Bronchial epithelial cell (primary cell): ENCODE data around the gene CALR. TPM values are rescaled to one million over a fixed set of nuclear protein-coding genes. Genes with fewer than 3 reads are reported as not detected.

Experiments
- DNase-seq: peaks from one replicate; pipeline ENCODE4 v3.0.0-alpha.2; 2010; ENCODE audit warnings: low read depth
- FAIRE-seq: peaks from 2 replicates; lab custom pipeline; 2011; peaks lifted over from hg19 to GRCh38; lab: Jason Lieb, UNC
- H3K27me3 ChIP-seq: 2 replicates; pipeline ENCODE4 v1.5.1; 2011; ENCODE audit warnings: low read length; ENCODE audit not compliant: control insufficient read depth, insufficient read depth
- H3K36me3 ChIP-seq: 2 replicates; pipeline ENCODE4 v1.5.1; 2011; ENCODE audit warnings: low read length; ENCODE audit not compliant: control insufficient read depth, insufficient read depth
- H3K4me3 ChIP-seq: 2 replicates; pipeline ENCODE4 v1.5.1; 2011; ENCODE audit warnings: mild to moderate bottlenecking, low read depth, low read length, control low read depth
- CTCF ChIP-seq: IDR thresholded peaks from 2 replicates; pipeline ENCODE4 v1.5.1; 2011; ENCODE audit warnings: mild to moderate bottlenecking, moderate library complexity, low read length, control low read depth, inconsistent platforms; ENCODE audit not compliant: insufficient read depth, severe bottlenecking
- total RNA-seq: library from RNA; depleted of rRNA; stranded (reverse); fragments of >200 nt; gene quantifications from 2 replicates; pipeline ENCODE4 v1.2.1, GENCODE V29; 2014

The CALR gene
- total RNA-seq, 1 donor from 2014 or later = 1,570 TPM

DNA sequence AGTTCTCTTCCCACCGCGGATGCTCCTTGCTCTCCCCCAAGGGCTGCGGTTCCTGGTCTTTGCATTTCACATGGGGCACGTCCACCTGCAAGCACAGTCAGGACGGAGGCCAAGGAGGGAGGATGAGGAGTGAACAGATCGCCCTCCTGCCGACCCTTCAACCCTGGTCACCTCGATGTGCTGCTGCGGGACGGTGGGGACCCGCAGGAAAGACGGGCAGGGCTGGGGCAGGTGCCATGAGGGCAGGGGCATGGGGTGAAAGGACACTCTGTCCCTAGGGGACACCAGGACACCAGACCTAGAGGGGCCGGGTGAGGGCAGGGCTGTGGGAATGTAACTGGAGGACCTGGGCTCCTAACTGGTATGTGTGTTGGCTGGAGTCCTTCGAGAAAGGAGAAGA is 20.2 kb upstream of the CALR start:
- no peak overlapping the region for H3K4me3 ChIP-seq
- no peaks in the 10 kb centered on the region for H3K27me3 ChIP-seq
- FAIRE-seq (no peak), DNase-seq (no peak)
- TF ChIP-seq CTCF = no peak
- peaks cover 5% of the 10 kb centered on the region for H3K36me3 ChIP-seq

GRCh38 chr19:12921047-12921446 is 17.4 kb upstream of the CALR start:
- Histone ChIP-seq H3K27me3 (no peaks in the 10 kb centered on the region), H3K4me3 (no peak overlapping the region), H3K36me3 (peaks cover 18% of the 10 kb centered on the region)
- TF ChIP-seq CTCF = no peak
- FAIRE-seq = no peak
- no peak for DNase-seq

GRCh38 chr19:12922959-12923358 is 15.4 kb upstream of the CALR start:
- FAIRE-seq = no peak
- H3K36me3 ChIP-seq = peaks cover 27% of the 10 kb centered on the region

GRCh38 chr19:12924621-12925310 is 13.6 kb upstream of the CALR start:
- DNase-seq (no peak), FAIRE-seq (no peak)
- H3K27me3 ChIP-seq = no peaks in the 10 kb centered on the region
- no peak for TF ChIP-seq CTCF
- peaks cover 39% of the 10 kb centered on the region for H3K36me3 ChIP-seq
- no peak overlapping the region for H3K4me3 ChIP-seq

More at GRCh38 chr19:12922959-12923358, 15.4 kb upstream of the CALR start:
- Histone ChIP-seq H3K27me3 (no peaks in the 10 kb centered on the region), H3K4me3 (no peak overlapping the region)
- no peak for DNase-seq
- no peak for TF ChIP-seq CTCF

- no peak for FAIRE-seq
- Histone ChIP-seq H3K27me3 (no peaks in the 10 kb centered on the region), H3K4me3 (no peak overlapping the region), H3K36me3 (peaks cover 31% of the 10 kb centered on the region)
- DNase-seq = no peak
- TF ChIP-seq CTCF = no peak
Measured at GRCh38 chr19:12930002-12930645, 8.3 kb upstream of the CALR start.
